Activated CD4-positive, alpha-beta memory T cell treated with anti-CD3 and anti-CD28 coated beads, Interleukin-2, amount 10 ng/mL, durations not matched to agents 7 days and 5 days (primary cell): ENCODE data around the gene DNAI2. TPM values are rescaled to one million over a fixed set of nuclear protein-coding genes. Genes with fewer than 3 reads are reported as not detected.

Experiments
- CTCF ChIA-PET: fragments of 350-600 bp; sonication (Branson Sonifier 250); formaldehyde crosslinking; loops from one replicate; lab custom pipeline; 2021; ENCODE audit warnings: antibody characterized with exemption, inconsistent platforms; lab: Charles Lee
- POLR2A ChIA-PET: fragments of 350-600 bp; sonication (Branson Sonifier 250); formaldehyde crosslinking; loops from one replicate; lab custom pipeline; 2021; ENCODE audit warnings: antibody characterized with exemption; lab: Charles Lee
- DNase-seq: peaks from one replicate; pipeline ENCODE4 v3.0.0-alpha.2; 2020
- H3K27ac Mint-ChIP-seq: one replicate; pipeline ENCODE4 v1.8.0; 2021; ENCODE audit warnings: mild to moderate bottlenecking, mixed read lengths
- H3K27me3 Mint-ChIP-seq: one replicate; pipeline ENCODE4 v1.8.0; 2021; ENCODE audit warnings: mixed read lengths
- H3K36me3 Mint-ChIP-seq: one replicate; pipeline ENCODE4 v1.8.0; 2021; ENCODE audit warnings: low read depth, mixed read lengths
- H3K4me1 Mint-ChIP-seq: one replicate; pipeline ENCODE4 v1.8.0; 2021; ENCODE audit warnings: mixed read lengths
- H3K4me3 Mint-ChIP-seq: one replicate; pipeline ENCODE4 v1.8.0; 2021; ENCODE audit warnings: mild to moderate bottlenecking, mixed read lengths
- H3K9me3 Mint-ChIP-seq: one replicate; pipeline ENCODE4 v1.8.0; 2021; ENCODE audit warnings: mixed read lengths
- total RNA-seq, 2 experiments: library from RNA; stranded (reverse); gene quantifications; one replicate each; pipeline ENCODE4 v1.2.3, GENCODE V29; 2021

The DNAI2 gene
- total RNA-seq, 2 experiments from 2014 or later, result 2.5 to 3.1 TPM

- Mint-ChIP-seq H3K4me1 (no peaks in the 10 kb centered on the region), H3K27me3 (no peaks in the 10 kb centered on the region), H3K27ac (no peak overlapping the region), H3K4me3 (no peak overlapping the region), H3K9me3 (no peaks in the 10 kb centered on the region), H3K36me3 (peaks cover 6% of the 10 kb centered on the region)
- ChIA-PET POLR2A (interaction anchor here (0.9 kb wide), 1 partner anchor 8 kb away, joined by 3 read pairs; no protein-coding TSS in a partner anchor), CTCF (no interaction called here)
- no peak for DNase-seq
Measured at GRCh38 chr17:74237321-74237720, 36.7 kb upstream of the DNAI2 start.

- H3K4me3 Mint-ChIP-seq, result no peak overlapping the region
- no peak overlapping the region for H3K27ac Mint-ChIP-seq
- H3K4me1 Mint-ChIP-seq, result no peaks in the 10 kb centered on the region
- CTCF ChIA-PET, result no interaction called here
- DNase-seq, result no peak
- H3K27me3 Mint-ChIP-seq, result no peaks in the 10 kb centered on the region
- peaks cover 3% of the 10 kb centered on the region for H3K36me3 Mint-ChIP-seq
- POLR2A ChIA-PET, result no interaction called here
- H3K9me3 Mint-ChIP-seq, result no peaks in the 10 kb centered on the region
Measured at GRCh38 chr17:74239172-74239571, 34.9 kb upstream of the DNAI2 start.

GRCh38 chr17:74240618-74241205 lies 33.3 kb upstream of the DNAI2 start:
- H3K27ac Mint-ChIP-seq, result no peak overlapping the region
- no peak overlapping the region for H3K4me3 Mint-ChIP-seq
- no peaks in the 10 kb centered on the region for H3K27me3 Mint-ChIP-seq
- ChIA-PET POLR2A (no interaction called here), CTCF (no interaction called here)
- H3K36me3 Mint-ChIP-seq, result peaks cover 3% of the 10 kb centered on the region
- no peak for DNase-seq
- no peaks in the 10 kb centered on the region for H3K4me1 Mint-ChIP-seq
- H3K9me3 Mint-ChIP-seq, result no peaks in the 10 kb centered on the region

GRCh38 chr17:74241431-74241830 lies 32.6 kb upstream of the DNAI2 start:
- Mint-ChIP-seq H3K27ac (no peak overlapping the region), H3K9me3 (no peaks in the 10 kb centered on the region), H3K4me3 (no peak overlapping the region), H3K36me3 (peaks cover 4% of the 10 kb centered on the region), H3K4me1 (no peaks in the 10 kb centered on the region), H3K27me3 (no peaks in the 10 kb centered on the region)
- ChIA-PET CTCF (interaction anchor here (0.6 kb wide), 1 partner anchor 23 kb away, joined by 3 read pairs; no protein-coding TSS in a partner anchor), POLR2A (no interaction called here)
- no peak for DNase-seq

GRCh38 chr17:74241847-74242246 lies 32.2 kb upstream of the DNAI2 start:
- ChIA-PET CTCF (interaction anchor here (0.6 kb wide), 1 partner anchor 23 kb away, joined by 3 read pairs; no protein-coding TSS in a partner anchor), POLR2A (no interaction called here)
- peaks cover 7% of the 10 kb centered on the region for H3K36me3 Mint-ChIP-seq
- H3K9me3 Mint-ChIP-seq, result no peaks in the 10 kb centered on the region
- H3K27me3 Mint-ChIP-seq, result no peaks in the 10 kb centered on the region
- no peaks in the 10 kb centered on the region for H3K4me1 Mint-ChIP-seq
- no peak overlapping the region for H3K4me3 Mint-ChIP-seq
- no peak for DNase-seq
- no peak overlapping the region for H3K27ac Mint-ChIP-seq

GRCh38 chr17:74243013-74243755 lies 30.9 kb upstream of the DNAI2 start:
- H3K27me3 Mint-ChIP-seq, result no peaks in the 10 kb centered on the region
- POLR2A ChIA-PET, result no interaction called here

GRCh38 chr17:74244128-74244527 lies 29.9 kb upstream of the DNAI2 start:
- no peaks in the 10 kb centered on the region for H3K4me1 Mint-ChIP-seq
- ChIA-PET CTCF (no interaction called here), POLR2A (no interaction called here)
- H3K36me3 Mint-ChIP-seq, result peaks cover 4% of the 10 kb centered on the region
- H3K27ac Mint-ChIP-seq, result no peak overlapping the region
- H3K9me3 Mint-ChIP-seq, result no peaks in the 10 kb centered on the region
- no peaks in the 10 kb centered on the region for H3K27me3 Mint-ChIP-seq
- DNase-seq, result no peak
- no peak overlapping the region for H3K4me3 Mint-ChIP-seq

More at GRCh38 chr17:74243013-74243755, 30.9 kb upstream of the DNAI2 start:
- Mint-ChIP-seq H3K36me3 (peaks cover 7% of the 10 kb centered on the region), H3K4me1 (no peaks in the 10 kb centered on the region), H3K9me3 (no peaks in the 10 kb centered on the region), H3K27ac (no peak overlapping the region), H3K4me3 (no peak overlapping the region)
- DNase-seq, result no peak
- CTCF ChIA-PET, result interaction anchor here (0.6 kb wide), 1 partner anchor 471 kb away, joined by 3 read pairs; no protein-coding TSS in a partner anchor

GRCh38 chr17:74244548-74244947 lies 29.5 kb upstream of the DNAI2 start:
- no peaks in the 10 kb centered on the region for H3K27me3 Mint-ChIP-seq
- ChIA-PET POLR2A (no interaction called here), CTCF (no interaction called here)
- H3K27ac Mint-ChIP-seq, result no peak overlapping the region
- DNase-seq, result no peak
- H3K9me3 Mint-ChIP-seq, result no peaks in the 10 kb centered on the region
- no peak overlapping the region for H3K4me3 Mint-ChIP-seq
- H3K36me3 Mint-ChIP-seq, result peaks cover 4% of the 10 kb centered on the region
- H3K4me1 Mint-ChIP-seq, result no peaks in the 10 kb centered on the region

- Mint-ChIP-seq H3K4me3 (no peak overlapping the region), H3K9me3 (no peaks in the 10 kb centered on the region), H3K4me1 (no peaks in the 10 kb centered on the region), H3K27me3 (no peaks in the 10 kb centered on the region), H3K36me3 (peaks cover 4% of the 10 kb centered on the region), H3K27ac (no peak overlapping the region)
- ChIA-PET POLR2A (no interaction called here), CTCF (interaction anchor here (0.5 kb wide), 1 partner anchor 271 kb away, joined by 3 read pairs; no protein-coding TSS in a partner anchor)
- DNase-seq, result no peak
Measured at GRCh38 chr17:74245145-74245831, 28.7 kb upstream of the DNAI2 start.

- Mint-ChIP-seq H3K36me3 (peaks cover 4% of the 10 kb centered on the region), H3K4me3 (no peak overlapping the region), H3K9me3 (no peaks in the 10 kb centered on the region), H3K27ac (no peak overlapping the region), H3K4me1 (no peaks in the 10 kb centered on the region), H3K27me3 (no peaks in the 10 kb centered on the region)
- CTCF ChIA-PET, result interaction anchor here (0.5 to 0.6 kb wide), 2 partner anchors 70 to 270 kb away, joined by 3 to 5 read pairs; no protein-coding TSS in a partner anchor
- POLR2A ChIA-PET, result no interaction called here
- DNase-seq, result no peak
Measured at GRCh38 chr17:74245871-74246270, 28.2 kb upstream of the DNAI2 start.

- no peaks in the 10 kb centered on the region for H3K9me3 Mint-ChIP-seq
- H3K27me3 Mint-ChIP-seq, result no peaks in the 10 kb centered on the region
- POLR2A ChIA-PET, result interaction anchor here (1.0 kb wide), 1 partner anchor 37 kb away, joined by 3 read pairs; no protein-coding TSS in a partner anchor
- no peak for DNase-seq
- CTCF ChIA-PET, result no interaction called here
- H3K4me3 Mint-ChIP-seq, result no peak overlapping the region
- no peak overlapping the region for H3K27ac Mint-ChIP-seq
- peaks cover 12% of the 10 kb centered on the region for H3K36me3 Mint-ChIP-seq
- H3K4me1 Mint-ChIP-seq, result no peaks in the 10 kb centered on the region
Measured at GRCh38 chr17:74249590-74250270, 24.3 kb upstream of the DNAI2 start.

GRCh38 chr17:74250324-74250995 lies 23.6 kb upstream of the DNAI2 start:
- Mint-ChIP-seq H3K9me3 (no peaks in the 10 kb centered on the region), H3K27me3 (no peaks in the 10 kb centered on the region), H3K4me1 (no peaks in the 10 kb centered on the region), H3K36me3 (peaks cover 12% of the 10 kb centered on the region), H3K4me3 (no peak overlapping the region), H3K27ac (no peak overlapping the region)
- POLR2A ChIA-PET, result no interaction called here
- CTCF ChIA-PET, result no interaction called here
- no peak for DNase-seq
